HG03354 (cell line): ENCODE data around the gene CTSE.
"Not testable (repeated sequence)": the region's sequence is repeated elsewhere in the genome, so short reads cannot be mapped to it uniquely, and the experiment has no call there.

Experiments
- ATAC-seq: cut with Tn5 transposase; IDR thresholded peaks from one replicate; pipeline ENCODE4 v1.9.1; 2021; ENCODE audit warnings: mild to moderate bottlenecking; ENCODE audit not compliant: unreplicated experiment, poor library complexity, severe bottlenecking

The CTSE gene

DNA sequence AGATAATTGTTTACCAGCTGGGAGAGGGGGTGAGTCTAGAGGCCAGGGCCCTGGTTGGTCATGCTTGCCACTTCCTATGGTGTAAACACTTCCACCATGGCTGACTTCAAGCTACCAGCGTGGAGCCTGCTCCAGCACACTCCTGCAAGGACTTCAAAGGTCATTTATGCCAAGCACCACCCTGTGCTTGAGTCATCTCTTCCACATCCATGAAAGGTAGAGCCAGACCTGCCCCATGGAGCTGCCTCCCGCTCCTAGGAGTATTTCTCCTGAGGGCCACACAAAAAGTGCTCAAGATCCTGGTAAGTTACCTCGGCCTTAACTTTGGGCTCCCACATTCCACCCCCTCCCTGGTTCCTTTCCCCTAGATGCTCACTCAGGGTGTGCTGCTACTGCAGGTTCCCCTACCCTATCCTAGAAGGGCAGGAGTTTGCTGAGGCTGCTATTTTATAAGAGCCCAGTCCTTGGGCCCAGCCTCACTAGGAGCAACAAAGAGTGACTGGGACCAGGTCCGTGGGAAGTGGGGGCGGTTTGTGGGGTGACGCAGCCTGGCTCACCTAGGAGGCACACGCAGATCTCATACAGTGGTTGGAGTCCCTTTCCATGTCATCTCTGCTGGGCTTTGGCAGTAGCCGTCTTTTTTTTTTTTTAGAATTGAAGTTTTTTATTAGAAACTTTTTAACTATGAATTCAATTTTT, 22.9 kb downstream of the CTSE start:
- no peak for ATAC-seq

DNA sequence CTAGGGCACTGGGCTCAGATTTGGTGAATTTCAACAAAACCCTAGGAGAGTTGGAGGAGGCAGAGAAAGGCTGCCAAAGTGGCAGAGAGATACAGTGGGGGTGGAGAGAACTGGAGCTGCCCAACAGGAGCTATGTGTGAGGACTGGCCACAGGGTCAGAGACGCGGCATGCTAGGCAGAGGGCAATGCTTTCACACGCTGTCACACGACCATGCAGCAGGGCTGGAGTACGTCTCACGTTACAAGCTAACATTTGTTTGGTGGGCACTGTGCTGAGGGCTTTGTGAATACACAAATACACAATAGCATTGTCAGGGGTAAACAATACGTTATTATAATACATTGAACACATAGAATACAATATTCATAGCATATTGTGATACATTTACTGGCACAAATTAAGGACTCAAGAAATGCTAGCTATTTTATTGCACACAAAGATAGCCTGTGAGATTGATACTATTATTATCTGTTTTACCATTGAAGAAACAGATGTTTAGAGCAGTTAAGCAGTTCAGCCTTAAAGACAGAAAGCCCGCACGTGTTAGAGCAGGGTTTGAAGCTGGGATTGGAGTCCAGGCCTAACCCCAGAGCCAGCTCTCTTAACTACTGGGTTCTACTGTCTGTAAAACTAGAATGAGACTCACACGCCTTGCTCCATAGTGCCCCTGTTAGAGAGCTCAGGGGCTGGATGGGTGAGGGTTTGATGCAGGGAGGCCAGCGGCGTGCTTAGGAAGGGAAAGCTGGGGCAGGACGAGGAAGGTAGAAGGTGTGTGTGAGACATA, 25.0 kb downstream of the CTSE start:
- ATAC-seq = no peak

DNA sequence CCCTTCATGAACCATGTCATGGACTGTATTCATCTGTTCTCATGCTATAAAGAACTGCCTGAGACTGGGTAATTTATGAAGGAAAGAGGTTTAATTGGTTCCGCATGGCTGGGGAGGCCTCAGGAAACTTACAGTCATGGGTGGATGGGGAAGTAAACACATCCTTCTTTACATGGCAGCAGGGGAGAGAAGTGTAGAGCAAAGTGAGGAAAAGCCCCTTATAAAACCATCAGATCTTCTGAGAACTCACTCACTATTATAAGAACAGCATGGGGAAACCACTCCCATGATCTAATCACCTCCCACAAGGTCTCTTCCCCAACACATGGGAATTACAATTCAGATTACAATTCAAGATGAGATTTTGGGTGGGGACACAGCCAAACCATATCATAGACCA, 27.1 kb downstream of the CTSE start:
- ATAC-seq = not testable (repeated sequence)

DNA sequence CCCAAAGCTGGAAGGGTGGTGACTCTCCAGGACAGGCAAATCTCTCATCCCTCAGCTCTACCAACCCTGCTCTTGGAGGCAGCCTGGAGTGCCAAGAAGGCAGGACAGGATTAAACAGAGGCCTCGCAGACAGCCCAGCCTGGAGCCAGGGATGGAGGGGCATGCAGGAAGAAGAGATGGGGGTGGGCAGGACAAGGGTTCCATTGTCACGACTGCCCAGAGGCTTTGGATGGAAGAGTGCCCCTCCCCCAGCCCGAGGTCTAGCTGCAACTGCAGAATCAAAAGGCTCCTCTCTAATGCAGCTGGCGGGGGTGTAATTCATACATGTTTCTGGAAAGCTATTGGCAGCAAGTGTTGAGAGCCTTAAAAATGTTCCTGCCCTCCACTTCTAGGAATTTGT, 29.3 kb downstream of the CTSE start:
- ATAC-seq = no peak

DNA sequence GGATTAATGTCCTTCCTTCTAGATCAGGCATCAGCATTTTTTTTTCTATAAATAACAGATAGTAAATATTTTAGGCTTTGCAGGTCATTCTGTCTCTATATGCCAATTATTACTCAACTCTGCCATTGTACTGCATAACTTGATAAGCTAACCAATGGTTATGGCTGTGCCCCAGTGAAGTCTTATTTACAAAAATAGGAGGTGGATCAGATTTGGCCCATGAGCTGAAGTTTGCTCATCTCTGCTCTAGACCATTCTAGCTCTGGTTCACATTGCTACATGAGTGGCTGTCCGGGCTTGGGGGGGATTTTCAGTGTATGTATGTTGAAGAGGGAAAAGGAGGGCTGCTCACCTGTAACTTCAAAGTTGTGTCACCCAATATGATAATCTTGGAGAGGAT, 30.6 kb downstream of the CTSE start:
- no peak for ATAC-seq

DNA sequence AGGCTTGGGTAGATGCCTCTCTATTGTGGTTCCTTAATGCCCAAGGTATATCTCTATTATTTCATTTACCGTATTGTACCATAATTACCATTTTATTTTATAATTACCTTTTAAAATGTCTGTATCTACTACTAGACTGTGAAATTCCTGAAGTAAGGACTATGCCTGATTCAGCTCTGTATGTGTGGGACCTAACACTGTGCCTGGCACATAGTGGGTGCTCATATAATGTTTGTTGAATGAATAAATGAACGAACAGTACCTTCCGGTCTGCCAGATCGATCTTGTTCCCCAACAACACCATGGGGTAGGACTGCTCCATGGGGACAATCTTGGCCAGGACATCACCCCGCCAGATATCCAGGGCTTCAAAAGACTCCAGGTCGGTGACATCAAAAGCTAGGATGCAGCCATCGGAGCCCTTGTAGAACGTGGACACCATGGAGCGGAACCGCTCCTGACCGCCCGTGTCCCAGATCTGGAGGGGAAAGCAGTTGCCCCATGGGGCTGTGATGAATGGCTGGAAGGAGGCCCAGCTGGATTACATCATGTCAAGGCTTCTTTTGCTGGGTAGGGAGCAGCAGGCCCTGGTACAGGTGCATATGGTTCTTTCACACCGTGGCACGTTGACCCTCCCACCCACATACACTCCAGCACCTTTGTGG, 31.3 kb downstream of the CTSE start:
- ATAC-seq = no peak

GRCh38 chr1:205991237-205991636, 32.5 kb downstream of the CTSE start:
- ATAC-seq = no peak

DNA sequence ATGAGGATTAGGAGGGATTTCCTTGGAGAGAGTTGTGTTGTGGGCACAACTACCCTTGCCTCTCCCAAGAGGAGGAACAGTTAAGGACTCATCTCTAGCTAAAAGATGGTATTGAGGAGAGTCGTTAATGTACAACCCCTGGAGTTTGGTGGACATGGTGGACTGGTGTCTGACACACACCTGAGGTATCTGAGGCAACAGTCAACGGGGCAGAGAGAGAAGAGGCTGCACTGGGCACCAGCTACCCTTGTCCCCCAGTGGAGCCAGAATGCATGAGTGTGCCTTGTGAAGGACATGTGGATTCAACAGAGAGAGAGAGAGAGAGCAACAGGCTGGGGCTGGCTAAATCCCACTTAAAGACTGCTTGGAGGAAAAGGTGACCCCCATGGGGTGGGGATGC, 33.5 kb downstream of the CTSE start:
- no peak for ATAC-seq

DNA sequence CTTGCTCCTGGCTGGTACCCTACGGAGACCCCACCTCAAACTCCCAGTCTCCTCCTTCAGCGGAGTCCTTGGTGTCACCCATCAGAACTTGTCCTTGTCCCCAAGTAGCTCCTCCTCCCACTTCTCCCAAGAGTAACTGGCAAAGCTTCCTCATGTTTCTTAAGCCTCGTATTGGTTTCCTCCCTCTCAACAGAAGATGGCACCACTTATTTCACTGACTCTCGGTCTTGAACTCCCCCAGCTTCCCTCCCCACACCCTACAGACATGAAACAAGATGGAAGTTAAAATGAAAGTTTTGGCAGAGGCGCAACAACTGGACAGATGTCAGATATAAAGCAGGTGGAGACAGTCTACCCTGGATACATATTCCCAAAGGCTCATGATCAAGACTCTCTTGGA, 33.9 kb downstream of the CTSE start:
- ATAC-seq = no peak

DNA sequence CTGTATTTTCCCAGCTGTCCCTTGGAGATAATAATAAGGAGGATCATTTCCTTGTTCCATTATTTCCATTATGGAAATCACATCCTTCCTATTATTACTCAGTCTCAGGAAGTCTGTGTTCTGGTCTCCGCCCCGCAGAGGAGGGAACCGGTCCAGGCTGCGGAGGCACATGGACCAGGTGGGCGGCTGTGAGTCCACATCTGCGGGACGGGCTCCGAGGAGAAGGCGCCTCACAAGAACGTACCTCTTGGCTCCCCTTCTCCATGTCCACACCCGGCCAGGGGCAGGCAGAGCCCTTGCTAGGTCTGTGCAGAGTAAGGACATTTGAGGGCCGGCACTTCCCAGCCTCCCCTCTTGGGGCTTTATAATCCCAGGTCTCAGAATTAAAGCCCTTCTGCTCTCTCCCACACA, 35.1 kb downstream of the CTSE start:
- no peak for ATAC-seq

DNA sequence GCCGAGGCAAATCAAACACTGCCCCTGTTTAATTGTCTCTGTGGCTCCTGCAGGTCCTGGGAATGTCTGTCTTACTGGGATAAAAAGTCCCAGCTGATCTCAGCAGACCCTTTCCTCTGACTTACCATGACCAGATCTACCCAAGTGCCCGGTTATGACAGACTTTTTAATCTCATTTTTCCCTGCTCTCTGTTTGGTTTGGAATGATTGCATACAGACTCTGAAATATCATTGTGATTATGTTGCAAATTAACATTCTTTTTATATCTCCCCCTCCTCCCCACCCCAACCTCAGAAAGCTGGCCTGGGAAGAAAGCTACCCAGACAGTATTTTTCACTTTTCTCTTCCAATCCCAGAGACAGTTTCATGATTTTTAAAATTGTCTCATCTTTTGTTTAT, 36.8 kb downstream of the CTSE start:
- no peak for ATAC-seq

DNA sequence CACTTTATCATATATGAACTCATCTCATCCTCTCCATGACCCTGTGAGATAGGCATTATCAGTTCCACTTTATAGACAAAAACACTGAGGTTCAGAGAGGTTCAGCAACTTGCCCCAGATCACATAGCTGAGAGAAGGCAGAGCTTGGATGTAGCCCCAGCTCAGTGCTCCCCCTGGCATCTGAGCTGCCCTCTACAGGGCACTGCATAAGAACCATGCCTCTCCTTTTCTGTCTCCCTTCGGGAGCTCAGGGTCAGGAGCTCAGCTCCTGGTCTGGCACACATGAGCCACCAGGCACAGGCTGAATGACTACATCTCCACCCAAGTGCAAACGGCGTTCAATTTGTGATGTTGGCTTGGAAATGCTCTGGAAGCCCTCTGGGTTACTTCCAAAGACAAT, 37.4 kb downstream of the CTSE start:
- no peak for ATAC-seq

DNA sequence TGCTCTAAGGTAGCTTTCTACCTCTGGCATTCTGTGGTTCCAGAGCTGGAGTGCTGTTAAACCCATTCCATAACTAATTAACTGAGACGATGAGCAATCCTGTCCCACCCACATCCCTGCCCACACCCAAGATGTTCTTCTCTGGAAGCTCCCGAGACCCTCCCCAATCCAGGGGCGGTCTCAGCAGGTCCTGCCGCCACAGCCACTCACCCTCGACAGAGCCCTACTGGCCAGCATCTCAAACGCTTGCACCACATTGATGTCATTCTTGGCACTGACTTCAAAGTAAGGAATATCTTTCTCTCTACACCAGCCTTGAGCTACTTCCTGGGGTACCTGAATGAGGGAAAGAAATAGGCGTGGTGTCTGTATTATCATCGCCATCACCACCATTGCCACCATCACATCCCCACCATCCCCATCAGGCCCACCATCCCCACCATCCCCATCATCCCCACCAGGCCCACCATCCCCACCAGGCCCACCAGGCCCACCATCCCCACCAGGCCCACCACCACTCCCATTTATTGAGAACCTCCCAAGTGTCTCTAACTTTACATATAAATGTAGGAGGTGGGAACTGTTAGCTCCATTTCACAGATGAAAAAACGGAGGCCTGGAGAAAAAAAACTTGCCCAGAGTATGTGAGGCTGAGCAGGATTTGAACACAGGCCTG, 38.2 kb downstream of the CTSE start:
- no peak for ATAC-seq

- ATAC-seq = peak; percentile 55
These were observed 39.6 kb downstream of the CTSE start for GRCh38 chr1:205983925-205984725.

GRCh38 chr1:205981257-205981656, 42.4 kb downstream of the CTSE start:
- no peak for ATAC-seq

GRCh38 chr1:205980237-205980870, 43.3 kb downstream of the CTSE start:
- no peak for ATAC-seq

GRCh38 chr1:205979301-205979700, 44.4 kb downstream of the CTSE start:
- no peak for ATAC-seq

DNA sequence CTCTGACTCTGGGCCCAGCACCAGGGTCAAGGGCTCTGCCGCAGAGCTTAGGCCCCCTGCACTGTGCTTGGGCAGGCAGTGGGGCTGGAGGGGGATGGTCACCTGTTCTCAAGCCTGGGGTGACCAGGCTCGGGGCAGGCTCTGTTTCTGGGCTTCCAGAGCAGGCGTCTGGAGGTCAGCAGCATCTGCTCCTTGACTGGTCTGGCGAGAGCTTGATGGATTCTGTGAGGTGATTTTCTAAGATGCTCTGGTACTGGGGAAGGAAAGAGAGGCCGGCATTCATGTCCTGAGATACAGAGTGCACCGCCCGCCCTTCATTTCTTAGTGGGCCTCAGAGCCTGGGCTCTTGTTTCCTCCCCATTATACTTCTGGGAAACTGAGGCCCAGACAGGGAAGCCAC, 45.0 kb downstream of the CTSE start:
- ATAC-seq = no peak

- no peak for ATAC-seq
These were observed 46.2 kb downstream of the CTSE start for GRCh38 chr1:205977402-205978014.
